NCI-H510A (cell line): Measurements from ENCODE around the gene PRR5.
"Not testable (repeated sequence)": the region's sequence is repeated elsewhere in the genome, so short reads cannot be mapped to it uniquely, and the experiment has no call there.

Experiments used
- DNase-seq: peaks from one replicate; lab custom pipeline; 2025; lab: John Stamatoyannopoulos, UW

The PRR5 gene, protein sequence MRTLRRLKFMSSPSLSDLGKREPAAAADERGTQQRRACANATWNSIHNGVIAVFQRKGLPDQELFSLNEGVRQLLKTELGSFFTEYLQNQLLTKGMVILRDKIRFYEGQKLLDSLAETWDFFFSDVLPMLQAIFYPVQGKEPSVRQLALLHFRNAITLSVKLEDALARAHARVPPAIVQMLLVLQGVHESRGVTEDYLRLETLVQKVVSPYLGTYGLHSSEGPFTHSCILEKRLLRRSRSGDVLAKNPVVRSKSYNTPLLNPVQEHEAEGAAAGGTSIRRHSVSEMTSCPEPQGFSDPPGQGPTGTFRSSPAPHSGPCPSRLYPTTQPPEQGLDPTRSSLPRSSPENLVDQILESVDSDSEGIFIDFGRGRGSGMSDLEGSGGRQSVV

DNA sequence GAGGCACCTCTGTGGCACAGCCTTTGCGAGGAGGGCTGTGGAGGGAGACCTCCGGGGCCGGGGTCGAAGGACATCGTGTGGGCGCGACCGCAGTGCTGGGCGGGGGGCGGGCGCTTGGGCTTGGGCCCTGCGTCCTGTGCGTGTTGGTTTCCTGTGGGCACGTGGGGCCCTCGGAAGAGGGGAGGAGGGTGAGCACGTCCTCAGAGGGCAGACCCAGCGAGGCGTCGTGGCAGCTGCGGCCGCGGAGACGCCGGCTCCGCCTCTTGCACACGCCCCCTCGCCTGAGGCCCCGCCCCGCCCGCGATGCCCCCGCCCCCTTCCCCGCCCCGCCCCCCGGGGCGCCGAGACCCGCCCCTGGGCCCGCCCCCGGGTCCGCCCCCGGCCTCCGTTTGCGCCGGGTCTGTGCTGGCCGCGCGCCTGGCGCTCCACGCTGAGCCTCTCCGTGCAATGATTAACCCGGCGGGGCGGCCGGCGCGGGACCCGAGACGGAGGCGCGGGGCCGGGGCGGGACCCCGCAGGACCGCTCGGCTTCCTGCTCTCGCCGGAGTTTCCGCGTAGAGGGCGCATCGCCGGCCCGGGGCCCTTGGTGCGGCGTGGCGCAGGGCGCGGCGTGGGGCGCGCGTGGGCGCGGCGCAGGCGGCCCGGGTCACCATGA is at the start of gene PRR5:
Gene PRR5 (plus strand): TSS at position 381 of the 655 bp plus-strand sequence. CDS start 271 bp downstream, at position 652.
- no peak for DNase-seq

DNA sequence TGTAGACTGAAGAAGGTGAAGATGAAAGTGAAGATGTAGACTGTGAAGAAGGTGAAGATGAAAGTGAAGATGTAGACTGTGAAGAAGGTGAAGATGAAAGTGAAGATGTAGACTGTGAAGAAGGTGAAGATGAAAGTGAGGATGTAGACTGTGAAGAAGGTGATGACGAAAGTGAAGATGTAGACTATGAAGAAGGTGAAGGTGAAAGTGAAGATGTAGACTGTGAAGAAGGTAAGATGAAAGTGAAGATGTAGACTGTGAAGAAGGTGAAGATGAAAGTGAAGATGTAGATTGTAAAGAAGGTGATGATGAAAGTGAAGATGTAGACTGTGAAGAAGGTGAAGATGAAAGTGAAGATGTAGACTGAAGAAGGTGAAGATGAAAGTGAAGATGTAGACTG is 49.1 kb upstream of the PRR5 start:
- not testable (repeated sequence) for DNase-seq

DNA sequence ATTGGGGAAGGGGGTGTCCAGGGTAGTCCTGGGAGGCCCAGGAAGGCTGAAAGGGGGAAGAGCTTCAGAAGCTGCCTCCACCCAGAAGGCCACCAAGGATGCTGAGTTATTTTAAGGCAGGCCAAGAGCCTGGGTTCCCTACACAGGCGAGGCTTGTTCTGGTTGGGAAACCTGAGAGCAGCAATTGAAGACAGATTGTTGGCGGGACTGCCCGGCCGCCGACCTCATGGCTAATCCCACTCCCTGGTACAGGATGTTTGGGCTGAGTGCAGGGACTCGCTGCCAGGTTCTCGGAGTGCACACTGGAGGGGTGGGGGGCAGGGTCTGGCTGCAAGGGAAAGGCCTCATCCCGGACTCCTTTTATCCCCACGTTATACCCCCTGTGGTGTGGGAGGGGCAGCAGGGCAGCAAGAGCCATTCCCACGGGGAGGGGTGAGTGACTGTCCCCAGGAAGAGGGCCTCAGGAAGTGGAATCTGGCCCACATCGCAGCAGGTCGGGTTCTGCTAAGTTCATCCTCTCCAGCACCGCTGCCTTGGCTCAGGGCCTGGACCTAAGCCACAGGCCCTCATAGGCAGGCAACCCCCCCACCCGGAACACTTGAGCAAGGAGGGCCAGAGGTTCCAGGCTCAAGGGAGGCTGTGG is 43.6 kb upstream of the PRR5 start:
- DNase-seq, result no peak

DNA sequence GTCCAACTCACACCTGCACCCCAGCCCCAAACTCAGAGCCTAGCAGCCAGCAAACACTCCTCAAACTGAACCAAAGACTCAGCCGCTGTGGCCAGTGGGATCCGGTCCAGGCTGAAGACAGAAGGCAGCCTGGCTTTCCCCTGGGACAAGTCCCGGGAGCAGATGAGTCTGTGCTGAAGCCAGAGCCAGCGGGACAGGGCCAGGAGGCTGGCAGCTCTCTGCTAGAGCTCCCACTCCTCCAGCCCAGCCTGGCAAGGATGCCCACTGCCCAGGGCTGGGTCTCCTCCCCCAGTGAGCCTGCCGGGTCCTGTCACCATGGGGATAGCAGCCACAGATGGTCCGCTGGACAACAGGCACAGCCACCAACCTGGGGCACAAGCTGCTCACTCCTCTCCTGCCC is 42.9 kb upstream of the PRR5 start:
- no peak for DNase-seq

DNA sequence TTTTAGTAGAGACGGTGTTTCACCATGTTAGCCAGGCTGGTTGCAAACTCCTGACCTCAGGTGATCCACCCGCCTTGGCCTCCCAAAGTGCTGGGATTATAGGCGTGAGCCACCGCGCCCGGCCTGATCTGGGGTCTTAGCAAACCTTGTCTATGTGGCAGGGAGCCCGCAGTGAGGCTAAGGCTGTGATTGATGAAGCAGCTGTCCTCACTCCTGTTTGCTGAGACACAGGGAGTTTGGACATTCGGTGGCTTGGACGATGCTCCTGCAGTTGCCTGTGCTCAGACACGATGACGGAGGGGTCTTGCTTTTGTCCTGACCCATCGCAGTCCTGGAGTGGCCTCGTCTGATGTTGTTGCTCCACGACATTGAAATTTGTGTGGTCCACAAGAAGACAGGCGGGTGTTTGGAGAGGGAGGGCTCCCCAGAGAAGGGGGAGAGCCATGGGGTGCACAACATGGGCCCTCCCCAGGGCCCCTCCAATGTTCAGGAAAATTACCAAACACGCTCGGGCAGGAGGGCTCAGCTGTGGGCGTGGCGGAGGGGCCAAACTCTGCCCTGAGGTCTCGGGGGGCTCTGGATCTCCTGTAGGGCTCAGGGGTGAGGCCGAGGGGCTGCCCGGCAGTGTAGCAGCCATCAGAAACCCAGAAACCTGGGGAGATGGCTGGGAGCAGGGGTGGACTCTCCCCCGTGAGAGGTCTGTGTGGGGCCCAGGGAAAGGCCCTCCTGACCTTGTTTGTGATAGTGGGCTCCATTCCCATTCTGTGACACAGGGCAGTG is 41.8 kb upstream of the PRR5 start:
- DNase-seq, result no peak

DNA sequence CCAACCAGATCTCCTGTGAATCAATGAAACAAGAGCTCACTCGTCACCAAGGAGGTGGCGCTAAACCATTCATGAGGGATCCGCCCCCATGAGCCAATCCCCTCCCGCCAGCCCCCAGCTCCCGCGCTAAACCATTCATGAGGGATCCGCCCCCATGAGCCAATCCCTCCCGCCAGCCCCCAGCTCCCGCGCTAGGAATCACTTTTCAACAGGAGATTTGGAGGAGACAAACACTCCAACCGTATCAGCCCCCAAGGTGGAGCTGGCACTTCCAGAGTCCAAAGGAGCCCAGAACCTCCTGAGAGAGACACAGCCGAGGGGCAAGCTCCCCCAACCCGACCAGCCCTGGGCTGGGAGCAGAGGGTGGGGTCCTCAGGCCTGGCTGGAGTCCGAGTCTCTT is 40.9 kb upstream of the PRR5 start:
- no peak for DNase-seq

DNA sequence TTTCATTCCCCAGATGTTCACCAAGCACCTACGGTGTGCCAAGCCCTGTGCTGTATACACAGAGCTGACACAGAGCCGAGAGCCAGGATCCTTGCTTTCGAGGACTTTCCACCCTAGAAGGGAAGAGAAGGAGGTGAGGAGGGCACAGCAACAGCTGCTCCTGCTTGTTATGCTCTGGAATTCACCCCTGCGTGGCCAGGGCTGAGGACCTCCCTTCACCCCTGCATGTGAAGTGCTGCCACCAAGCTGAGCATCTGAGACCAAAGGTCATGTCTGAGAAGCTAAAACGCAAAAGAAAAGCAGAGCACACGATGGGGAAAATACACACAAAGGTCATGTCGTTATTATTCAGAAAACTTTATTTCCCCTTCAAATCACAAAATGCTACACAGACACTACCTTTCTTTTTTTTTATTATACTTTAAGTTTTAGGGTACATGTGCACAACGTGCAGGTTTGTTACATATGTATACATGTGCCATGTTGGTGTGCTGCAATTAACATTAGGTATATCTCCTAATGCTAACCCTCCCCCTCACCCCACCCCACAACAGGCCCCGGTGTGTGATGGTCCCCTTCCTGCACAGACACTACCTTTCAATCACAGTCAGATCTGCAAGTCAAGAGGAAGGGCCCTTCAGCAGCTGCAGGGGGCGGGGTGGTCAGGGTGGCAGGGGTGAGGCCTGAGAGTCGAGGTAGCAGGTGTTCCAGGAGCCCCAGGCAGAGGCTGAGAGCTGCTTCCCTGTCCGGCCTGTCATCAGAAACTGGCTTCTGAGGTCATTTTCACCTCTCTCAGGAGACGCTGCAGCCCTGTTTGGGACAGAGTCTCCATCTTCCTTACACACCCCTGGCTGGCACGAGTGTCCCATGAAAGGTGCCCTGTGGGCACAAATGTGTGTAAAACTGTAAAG is 40.1 kb upstream of the PRR5 start:
- DNase-seq, result no peak

DNA sequence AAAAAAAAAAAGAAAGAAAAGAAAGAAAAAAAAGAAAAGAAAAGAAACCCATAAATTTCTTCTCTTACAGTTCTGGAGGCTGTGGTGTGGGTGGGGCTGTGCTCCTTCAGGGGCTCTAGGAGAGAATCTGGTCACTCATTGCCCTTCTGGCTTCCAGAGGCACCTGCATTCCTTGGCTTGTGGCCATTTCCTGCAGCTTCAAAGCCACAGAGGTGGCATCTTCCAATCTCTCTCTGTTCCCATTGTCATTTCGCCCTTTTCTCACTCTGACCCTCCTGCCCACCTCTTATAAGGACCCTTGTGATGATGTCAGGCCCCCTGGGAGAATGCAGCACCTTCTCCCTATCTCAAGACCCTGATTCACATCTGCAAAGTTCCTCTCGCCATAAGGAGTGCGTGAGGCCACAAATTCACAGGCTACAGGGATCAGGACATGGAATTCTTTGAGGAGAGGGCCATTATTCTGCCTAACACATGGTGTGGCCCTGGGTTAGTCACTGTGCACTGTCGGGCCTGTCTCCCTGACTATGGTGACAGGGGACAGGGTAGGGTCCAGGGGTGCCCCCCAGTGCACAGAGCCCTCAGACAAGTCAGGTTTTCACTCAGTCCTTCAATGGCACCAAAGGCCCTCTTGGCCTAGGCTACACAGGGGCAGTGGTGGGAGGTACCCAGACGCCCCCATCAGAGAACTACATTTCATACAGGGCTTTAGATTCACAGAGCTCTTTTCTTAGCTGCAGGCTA is 38.6 kb upstream of the PRR5 start:
- no peak for DNase-seq

DNA sequence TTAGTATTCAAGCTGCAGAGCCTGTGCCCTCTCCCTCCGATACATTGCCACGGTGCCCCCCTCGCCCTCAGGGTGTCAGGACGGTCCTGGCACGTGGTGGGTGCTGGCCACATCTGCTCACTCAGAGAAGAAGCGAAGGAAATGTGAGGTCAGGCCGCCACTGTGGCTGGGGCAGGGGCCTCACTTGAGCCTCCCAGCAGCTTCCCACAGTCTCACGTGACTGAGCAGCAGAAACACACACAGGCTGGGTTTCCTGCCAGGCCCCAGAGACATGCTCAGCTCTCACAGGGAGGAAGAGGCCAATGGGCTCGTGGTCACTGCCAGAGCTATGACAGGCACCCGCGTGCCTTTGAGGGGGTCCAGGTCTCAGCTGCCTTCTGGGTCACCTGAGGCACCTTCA is 37.9 kb upstream of the PRR5 start:
- DNase-seq, result no peak

DNA sequence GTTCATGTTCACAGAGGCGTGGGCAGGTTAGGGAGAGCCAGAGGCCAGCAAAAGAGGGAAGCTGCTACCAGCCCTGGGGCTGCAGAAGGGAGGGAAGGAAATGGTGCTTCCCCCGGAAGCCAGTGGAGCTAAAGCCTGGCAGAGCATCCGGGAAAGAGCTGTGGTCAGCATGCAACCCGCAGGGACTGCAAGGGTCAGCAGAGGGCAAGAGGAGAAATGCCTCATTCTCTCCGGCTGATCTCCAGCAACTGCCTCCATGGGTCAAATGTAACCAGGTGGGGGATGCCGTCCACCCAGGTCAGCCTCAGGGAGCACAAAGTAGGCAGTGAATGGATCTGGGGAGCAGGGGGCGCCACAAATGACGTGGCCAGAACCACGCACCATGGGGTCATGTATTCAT is 36.9 kb upstream of the PRR5 start:
- DNase-seq, result no peak

DNA sequence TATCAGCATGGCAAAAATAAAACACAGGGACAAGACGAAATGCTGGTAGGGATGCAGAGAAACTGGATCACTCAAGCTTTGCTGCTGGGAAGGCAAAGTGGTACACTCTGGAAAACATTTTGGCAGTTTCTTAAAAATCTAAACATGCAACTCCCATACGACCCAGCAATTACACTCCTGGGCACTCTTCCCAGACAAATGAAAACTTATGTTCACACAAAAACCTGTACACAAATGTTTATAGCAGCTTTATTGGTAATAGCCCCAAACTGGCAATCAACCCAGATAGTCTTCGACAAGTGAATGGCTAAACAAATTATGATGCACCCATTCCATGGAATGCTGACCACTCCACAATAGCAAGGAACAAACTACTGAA is 35.8 kb upstream of the PRR5 start:
- no peak for DNase-seq

DNA sequence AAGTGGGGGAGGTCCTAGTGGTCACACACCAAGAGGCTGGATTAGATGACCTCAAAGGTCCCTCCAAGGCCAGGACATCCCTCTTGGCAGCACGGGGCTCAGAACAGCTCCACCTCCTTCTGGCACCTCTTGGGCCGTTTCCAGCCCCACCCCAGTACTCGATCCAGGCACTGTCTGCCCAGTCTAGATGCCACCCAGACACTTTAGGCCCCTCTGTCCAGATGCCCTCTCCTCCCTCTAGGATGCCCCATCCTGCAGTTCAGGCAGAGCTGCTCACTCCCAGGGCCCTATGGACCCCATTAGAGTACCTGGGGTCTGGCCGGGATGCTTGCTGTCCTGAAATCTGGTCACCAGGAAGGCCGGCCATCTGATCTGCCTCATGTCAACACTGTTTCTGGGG is 34.7 kb upstream of the PRR5 start:
- no peak for DNase-seq

DNA sequence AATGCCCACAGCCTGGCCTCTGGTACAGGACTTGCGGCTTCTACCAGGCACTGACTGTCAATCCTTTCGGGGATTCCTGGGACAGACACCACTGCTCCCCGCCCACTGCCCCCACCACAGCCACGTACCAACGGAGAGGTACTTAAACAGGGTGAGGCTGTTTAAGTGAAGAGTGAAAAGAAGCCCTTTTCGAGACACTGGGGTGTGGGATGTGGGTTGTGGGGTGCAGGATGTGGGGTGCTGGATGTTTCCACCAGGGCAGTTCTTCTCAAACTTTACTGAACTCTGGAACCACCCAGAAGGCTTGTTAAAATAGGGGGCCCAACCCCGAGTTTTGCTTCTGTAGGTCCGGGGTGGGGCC is 34.2 kb upstream of the PRR5 start:
- DNase-seq, result no peak

DNA sequence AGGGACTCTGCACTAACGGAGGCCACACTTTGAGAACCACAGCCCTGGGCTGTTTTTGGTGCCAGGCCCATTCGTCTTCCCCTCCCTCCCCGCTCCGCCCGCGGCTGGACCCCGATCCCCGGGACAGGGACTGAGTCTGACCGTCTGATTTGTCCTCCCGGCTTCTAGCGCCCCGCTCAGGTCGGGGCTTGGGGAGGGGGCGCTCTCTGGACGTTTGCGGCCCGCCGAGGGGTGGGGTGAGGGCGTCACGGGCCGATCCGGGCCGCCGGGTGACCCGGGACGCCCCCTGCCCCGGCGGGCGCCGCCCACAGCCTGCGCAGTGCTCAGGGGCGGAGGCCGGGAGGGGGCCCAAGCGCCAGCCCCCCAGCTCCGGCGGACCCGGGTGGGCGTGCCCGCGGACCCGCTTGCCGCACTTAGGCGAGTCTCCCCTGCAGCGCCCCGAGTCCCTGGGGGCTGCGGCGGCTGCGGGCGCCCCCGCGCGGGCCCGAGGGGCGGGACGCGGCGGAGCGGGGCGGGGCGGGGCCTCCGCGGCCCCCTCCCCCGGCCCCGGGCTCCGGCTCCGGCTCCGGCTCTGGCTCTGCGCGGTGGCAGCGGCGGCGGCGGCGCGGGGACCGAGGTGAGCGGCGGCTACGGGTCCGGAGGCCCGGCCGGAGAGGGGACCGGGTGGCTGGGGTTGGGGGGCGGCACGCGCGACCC is 33.7 kb upstream of the PRR5 start:
- DNase-seq, result no peak

DNA sequence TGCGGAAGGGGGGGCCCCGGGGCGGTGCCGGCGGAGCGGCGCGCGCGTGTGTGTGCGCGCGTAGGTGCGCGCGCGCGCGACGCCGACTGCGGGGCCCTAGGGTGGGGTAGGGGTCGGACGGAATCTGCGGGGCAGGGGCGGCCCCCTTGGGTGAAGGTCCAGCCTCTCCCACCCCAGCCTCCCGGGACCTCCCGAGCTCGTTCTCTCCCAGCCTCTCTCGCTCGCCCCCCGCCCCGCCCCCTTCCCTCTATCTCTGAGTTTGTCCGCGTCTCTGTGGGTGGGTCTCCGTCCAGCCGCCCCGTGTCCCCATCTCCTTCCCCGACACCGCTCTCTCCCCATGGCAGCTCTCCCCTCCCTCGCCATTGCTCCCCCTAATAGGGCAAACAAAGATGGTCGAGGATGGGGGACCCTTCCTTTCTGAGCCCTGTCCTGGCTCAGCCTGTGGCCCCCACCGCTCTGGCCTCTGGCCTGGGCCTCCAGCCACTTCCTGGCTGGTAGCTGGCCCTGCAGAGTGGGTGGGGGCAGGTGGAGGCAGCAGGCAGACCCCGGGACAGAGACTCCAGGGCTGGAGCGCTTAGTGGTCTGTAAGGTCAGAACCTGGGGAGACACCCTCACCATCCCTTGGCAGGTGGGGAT is 33.0 kb upstream of the PRR5 start:
- DNase-seq, result no peak

DNA sequence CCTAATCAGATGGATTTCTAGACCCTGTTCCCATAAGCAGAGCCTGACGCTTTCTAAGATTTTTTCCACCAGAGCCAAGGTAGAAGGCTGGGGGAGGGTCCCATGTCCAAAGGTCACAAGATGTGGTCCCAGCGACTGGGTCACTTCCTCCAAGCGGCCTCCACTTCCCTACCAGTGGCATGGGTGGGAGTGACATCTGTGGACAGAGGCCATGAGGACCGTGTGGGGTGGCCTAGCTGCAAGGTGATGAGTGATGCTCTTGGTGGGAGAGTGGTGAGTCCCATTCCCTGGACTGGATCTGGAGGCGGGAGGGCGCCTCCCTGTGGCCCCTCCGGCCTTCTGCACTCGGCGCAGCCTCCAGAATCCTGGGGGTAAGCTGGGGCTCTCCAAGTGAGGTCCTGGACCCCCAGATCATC is 32.4 kb upstream of the PRR5 start:
- no peak for DNase-seq

DNA sequence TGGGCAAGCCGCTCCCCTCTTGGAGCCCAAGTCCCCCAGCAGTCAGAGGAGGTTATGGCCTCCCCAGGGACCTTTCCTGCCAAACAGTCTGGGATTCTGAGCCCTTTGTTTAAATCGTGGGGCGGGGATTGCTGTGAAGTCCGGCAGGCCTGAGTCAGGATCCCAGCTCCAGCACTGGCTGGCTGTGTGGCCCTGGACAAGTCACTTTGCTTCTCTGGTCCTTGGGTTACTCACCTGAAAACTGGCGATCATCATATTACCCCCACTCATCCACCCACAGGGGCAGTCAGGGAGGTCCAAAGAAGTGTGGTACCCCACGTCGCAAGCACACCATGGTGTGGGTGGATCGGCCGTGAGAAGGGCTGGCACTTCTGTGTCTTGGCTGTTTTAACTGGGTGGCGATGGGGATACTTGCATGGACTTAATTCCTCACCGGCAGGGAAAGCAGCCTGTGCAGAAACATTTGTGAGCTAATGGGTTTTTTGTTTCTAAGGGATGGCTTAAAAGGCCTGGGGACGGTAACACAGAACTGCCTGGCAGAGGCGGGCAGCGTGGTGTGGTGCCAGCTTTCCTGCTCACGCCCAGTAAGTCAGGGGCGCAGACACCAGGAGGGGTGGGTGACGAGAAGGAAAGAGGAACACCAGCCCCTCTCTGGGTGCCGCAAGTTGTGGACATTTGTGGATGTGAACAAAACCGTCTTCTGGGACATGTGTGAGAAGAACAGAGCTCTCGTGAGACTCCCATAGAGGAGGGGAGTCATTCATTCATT is 31.6 kb upstream of the PRR5 start:
- DNase-seq, result no peak

DNA sequence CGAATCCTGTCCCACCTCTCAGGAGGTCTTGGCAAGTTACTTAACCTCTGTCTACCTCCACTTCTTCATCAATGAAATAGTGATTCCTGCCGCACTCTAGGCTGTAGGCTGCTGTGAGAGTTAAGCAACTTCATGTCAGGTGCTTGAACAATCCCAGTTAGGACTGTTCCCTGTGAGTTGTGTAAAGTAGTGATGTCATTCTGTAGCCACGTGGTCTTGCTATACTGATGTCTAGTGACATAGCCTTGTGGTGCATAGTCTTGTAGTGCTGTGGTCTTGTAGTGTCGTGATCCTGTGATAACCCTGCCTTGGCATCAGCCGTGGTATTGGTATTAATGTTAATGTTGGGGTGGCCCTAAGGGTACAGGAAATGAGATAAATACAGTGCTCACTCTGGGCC is 30.3 kb upstream of the PRR5 start:
- DNase-seq, result no peak

DNA sequence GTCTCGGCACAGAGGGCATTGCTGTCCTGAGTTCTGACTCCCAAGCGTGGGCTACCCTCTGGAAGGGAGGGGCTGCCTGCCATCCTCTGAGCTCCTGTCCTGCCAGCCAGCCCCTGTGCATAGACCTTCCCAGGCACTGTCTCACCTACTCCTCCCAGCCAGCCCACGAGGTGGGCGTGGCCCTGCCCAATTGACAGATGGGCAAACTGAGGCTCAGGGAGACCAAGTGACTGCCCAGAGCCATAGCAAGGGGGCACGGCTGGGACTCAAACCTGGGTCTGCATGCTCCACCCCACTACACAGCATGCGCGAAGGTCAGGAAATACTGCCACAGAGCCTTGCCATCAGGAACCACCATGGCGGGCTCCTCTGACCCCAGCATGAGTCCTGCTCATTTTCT is 29.4 kb upstream of the PRR5 start:
- no peak for DNase-seq
